GM19025 (cell line): ENCODE measurements around the gene TESMIN.

ENCODE experiments used
- ATAC-seq: cut with Tn5 transposase; IDR thresholded peaks from one replicate; pipeline ENCODE4 v1.9.1; 2021; ENCODE audit warnings: mild to moderate bottlenecking, low read depth, moderate library complexity; ENCODE audit not compliant: unreplicated experiment

The TESMIN gene

GRCh38 chr11:68714060-68714856, 37.1 kb downstream of the TESMIN start:
- no peak for ATAC-seq

GRCh38 chr11:68711114-68711513, 40.2 kb downstream of the TESMIN start:
- ATAC-seq = no peak

GRCh38 chr11:68710409-68710808, 40.9 kb downstream of the TESMIN start:
- ATAC-seq = no peak

- no peak for ATAC-seq
Measured at GRCh38 chr11:68709062-68709461, 42.3 kb downstream of the TESMIN start.

- no peak for ATAC-seq
Measured at GRCh38 chr11:68707527-68707926, 43.8 kb downstream of the TESMIN start.

- no peak for ATAC-seq
Measured at GRCh38 chr11:68704887-68705286, 46.4 kb downstream of the TESMIN start.

- ATAC-seq = no peak
Measured at GRCh38 chr11:68698993-68699392, 52.3 kb downstream of the TESMIN start.

GRCh38 chr11:68695531-68695930, 55.8 kb downstream of the TESMIN start:
- ATAC-seq = no peak

GRCh38 chr11:68694431-68695297, 56.7 kb downstream of the TESMIN start:
- ATAC-seq = no peak

GRCh38 chr11:68693484-68693882, 57.8 kb downstream of the TESMIN start:
- no peak for ATAC-seq

GRCh38 chr11:68692871-68693483, 58.3 kb downstream of the TESMIN start:
- no peak for ATAC-seq

GRCh38 chr11:68692115-68692514, 59.2 kb downstream of the TESMIN start:
- no peak for ATAC-seq

GRCh38 chr11:68691402-68691784, 59.9 kb downstream of the TESMIN start:
- ATAC-seq = no peak

GRCh38 chr11:68690671-68691401, 60.5 kb downstream of the TESMIN start:
- no peak for ATAC-seq

GRCh38 chr11:68689737-68690625, 61.3 kb downstream of the TESMIN start:
- ATAC-seq = no peak

- ATAC-seq = no peak
Measured at GRCh38 chr11:68688881-68689280, 62.4 kb downstream of the TESMIN start.

GRCh38 chr11:68687986-68688385, 63.3 kb downstream of the TESMIN start:
- no peak for ATAC-seq

- ATAC-seq = no peak
Measured at GRCh38 chr11:68687311-68687710, 64.0 kb downstream of the TESMIN start.

- no peak for ATAC-seq
Measured at GRCh38 chr11:68686486-68686885, 64.8 kb downstream of the TESMIN start.
